Ascending aorta (tissue), 2 donors: ENCODE measurements around the gene FAM78B. TPM values are rescaled to one million over a fixed set of nuclear protein-coding genes. Genes with fewer than 3 reads are reported as not detected.

Experiments used
- DNase-seq, 2 donors: peaks; one replicate each; pipeline ENCODE4 v3.0.0-alpha.2; 2019; ENCODE audit warnings: low spot score in 2 of 2
- H3K27ac ChIP-seq, 2 donors: fragments of 200-600 bp; sonication (generic); one replicate each; pipeline ENCODE4 v1.5.1; 2016 to 2017; ENCODE audit warnings: mild to moderate bottlenecking in 1 of 2
- H3K27me3 ChIP-seq: fragments of 200-600 bp; sonication (generic); one replicate; pipeline ENCODE4 v1.5.1; 2017
- H3K36me3 ChIP-seq, 2 donors: fragments of 200-600 bp; sonication (generic); one replicate each; pipeline ENCODE4 v1.5.1; 2016
- H3K4me1 ChIP-seq, 2 donors: fragments of 200-600 bp; sonication (generic); one replicate each; pipeline ENCODE4 v1.5.1; 2016 to 2017; ENCODE audit warnings: mild to moderate bottlenecking in 1 of 2
- H3K4me3 ChIP-seq, 2 donors: fragments of 200-600 bp; sonication (generic); one replicate each; pipeline ENCODE4 v1.5.1; 2016 to 2017; ENCODE audit warnings: mild to moderate bottlenecking in 1 of 2
- H3K9me3 ChIP-seq, 2 donors: fragments of 200-600 bp; sonication (generic); one replicate each; pipeline ENCODE4 v1.5.1; 2016
- intact Hi-C: fragments of 100-400 bp; cut with DNase I; formaldehyde crosslinking; loops from one replicate; pipeline ENCODE4 v1.15.1; 2023
- total RNA-seq: library from RNA; depleted of rRNA; stranded (reverse); fragments of >200 nt; gene quantifications from one replicate; pipeline ENCODE4 v1.1.0, GENCODE V29; 2016
- TF ChIP-seq, protein P1 (sequence below), 3 experiments: fragments of 200-600 bp in 2 of 3; fragments of 450-650 bp in 1 of 3; sonication (generic) in 2 of 3; IDR thresholded peaks; one replicate each; pipeline ENCODE4 v1.5.1; 2016 to 2019; ENCODE audit warnings: antibody characterized with exemption in 3 of 3, mild to moderate bottlenecking in 1 of 3, moderate library complexity in 1 of 3

The FAM78B gene
- total RNA-seq, 1 donor from 2014 or later = not detected

DNA sequence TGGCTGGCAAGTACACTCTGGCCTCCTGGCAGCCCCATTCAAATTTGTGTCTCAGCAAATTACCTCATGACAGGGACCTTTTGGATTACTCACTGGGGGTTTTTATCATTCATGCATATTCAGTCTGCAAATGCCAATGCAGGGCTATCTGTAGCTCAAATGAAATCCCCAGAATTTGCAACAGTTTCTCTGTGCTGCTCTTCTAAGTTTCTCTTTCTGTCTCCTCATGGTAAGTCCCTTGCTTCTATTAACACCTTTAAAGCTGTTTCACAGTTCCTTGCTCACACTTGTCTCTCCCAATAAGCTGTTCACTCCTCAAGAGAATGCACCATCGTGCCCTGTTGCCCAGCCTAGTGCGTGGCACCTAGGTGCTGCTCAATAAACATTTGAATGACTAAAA, 3.3 kb upstream of the FAM78B start:
- H3K4me3 ChIP-seq = no peak overlapping the region
- no peaks in the 10 kb centered on the region for H3K27me3 ChIP-seq
- no peaks in the 10 kb centered on the region for H3K4me1 ChIP-seq
- intact Hi-C loops = no loop called here
- no peak for DNase-seq
- TF ChIP-seq, protein P1, sequence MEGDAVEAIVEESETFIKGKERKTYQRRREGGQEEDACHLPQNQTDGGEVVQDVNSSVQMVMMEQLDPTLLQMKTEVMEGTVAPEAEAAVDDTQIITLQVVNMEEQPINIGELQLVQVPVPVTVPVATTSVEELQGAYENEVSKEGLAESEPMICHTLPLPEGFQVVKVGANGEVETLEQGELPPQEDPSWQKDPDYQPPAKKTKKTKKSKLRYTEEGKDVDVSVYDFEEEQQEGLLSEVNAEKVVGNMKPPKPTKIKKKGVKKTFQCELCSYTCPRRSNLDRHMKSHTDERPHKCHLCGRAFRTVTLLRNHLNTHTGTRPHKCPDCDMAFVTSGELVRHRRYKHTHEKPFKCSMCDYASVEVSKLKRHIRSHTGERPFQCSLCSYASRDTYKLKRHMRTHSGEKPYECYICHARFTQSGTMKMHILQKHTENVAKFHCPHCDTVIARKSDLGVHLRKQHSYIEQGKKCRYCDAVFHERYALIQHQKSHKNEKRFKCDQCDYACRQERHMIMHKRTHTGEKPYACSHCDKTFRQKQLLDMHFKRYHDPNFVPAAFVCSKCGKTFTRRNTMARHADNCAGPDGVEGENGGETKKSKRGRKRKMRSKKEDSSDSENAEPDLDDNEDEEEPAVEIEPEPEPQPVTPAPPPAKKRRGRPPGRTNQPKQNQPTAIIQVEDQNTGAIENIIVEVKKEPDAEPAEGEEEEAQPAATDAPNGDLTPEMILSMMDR (IDR thresholded peaks at IDR 0.05) = no peak
- no peaks in the 10 kb centered on the region for H3K9me3 ChIP-seq
- H3K27ac ChIP-seq = no peak overlapping the region
- no peaks in the 10 kb centered on the region for H3K36me3 ChIP-seq

DNA sequence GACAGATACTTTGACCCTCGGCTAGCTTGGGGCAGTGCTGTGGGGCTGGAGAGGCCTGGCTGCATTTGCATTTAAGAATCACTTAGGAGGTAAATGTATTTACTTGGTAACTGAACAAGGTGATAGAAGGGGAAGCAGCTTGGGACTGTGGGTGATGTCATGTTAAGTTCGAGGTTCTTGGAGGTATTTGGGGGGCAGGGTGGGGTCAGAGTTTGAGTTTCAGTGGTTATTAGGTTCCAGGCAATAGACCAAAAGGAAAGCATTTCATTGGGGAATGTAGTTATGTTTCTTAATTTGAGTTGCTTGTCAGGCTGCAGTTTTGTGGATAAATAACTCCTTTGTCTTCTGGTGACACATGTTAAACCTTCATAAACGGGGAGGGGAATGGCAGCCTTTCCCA, 2.4 kb upstream of the FAM78B start:
- Histone ChIP-seq H3K27me3 (no peaks in the 10 kb centered on the region), H3K9me3 (no peaks in the 10 kb centered on the region), H3K4me3 (no peak overlapping the region), H3K36me3 (no peaks in the 10 kb centered on the region), H3K4me1 (no peaks in the 10 kb centered on the region), H3K27ac (no peak overlapping the region)
- TF ChIP-seq, protein P1 (IDR thresholded peaks at IDR 0.05) = no peak
- no peak for DNase-seq
- intact Hi-C loops = no loop called here

DNA sequence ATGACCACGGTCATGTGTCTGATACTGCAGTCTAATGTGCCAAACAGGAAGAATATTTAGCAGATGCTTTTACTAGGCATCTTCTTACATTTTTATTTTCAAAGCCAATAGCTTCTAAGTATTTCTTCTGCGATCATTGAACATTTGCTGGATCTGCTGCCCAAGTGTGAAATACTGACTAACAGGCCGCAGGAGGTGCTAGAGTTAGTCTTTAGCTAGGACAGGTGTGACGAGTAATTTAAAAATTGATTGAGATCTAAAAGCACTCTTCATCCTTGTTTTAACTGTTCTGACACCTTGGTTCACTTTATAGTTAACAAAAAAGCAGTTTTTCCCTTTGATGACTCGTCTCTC, 748 bp upstream of the FAM78B start:
- H3K27me3 ChIP-seq = no peaks in the 10 kb centered on the region
- H3K9me3 ChIP-seq = no peaks in the 10 kb centered on the region
- H3K27ac ChIP-seq = no peak overlapping the region
- TF ChIP-seq, protein P1 (IDR thresholded peaks at IDR 0.05) = no peak
- peak overlapping the region; percentile 81 to 91 for H3K4me3 ChIP-seq
- no peaks in the 10 kb centered on the region for H3K4me1 ChIP-seq
- no peaks in the 10 kb centered on the region for H3K36me3 ChIP-seq
- intact Hi-C loops = no loop called here
- no peak for DNase-seq

DNA sequence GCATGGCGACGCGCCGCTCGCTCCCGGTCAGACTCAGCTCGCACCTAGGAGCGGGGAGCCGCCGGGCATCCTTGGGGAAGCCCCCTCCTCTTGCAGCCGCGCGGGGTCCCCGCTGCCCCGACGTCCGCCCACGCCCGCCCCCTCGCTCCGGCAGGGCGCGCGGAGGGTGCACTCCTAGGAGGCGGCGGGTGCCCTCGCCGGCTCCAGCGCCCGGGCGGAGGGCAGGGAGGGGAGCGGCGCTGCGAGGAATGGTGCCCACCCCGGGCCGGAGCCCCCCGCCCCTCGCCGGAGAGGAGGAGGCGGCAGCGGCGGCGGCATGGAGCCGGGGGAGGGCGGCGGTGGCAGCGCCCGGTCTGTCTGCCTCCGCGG, 488 bp downstream of the FAM78B start:
- intact Hi-C loops = no loop called here
- Histone ChIP-seq H3K4me1 (no peaks in the 10 kb centered on the region), H3K36me3 (no peaks in the 10 kb centered on the region), H3K27ac (no peak overlapping the region), H3K4me3 (peak overlapping the region; percentile 81 to 91), H3K27me3 (no peaks in the 10 kb centered on the region), H3K9me3 (no peaks in the 10 kb centered on the region)
- no peak for DNase-seq
- TF ChIP-seq, protein P1 (IDR thresholded peaks at IDR 0.05) = no peak

DNA sequence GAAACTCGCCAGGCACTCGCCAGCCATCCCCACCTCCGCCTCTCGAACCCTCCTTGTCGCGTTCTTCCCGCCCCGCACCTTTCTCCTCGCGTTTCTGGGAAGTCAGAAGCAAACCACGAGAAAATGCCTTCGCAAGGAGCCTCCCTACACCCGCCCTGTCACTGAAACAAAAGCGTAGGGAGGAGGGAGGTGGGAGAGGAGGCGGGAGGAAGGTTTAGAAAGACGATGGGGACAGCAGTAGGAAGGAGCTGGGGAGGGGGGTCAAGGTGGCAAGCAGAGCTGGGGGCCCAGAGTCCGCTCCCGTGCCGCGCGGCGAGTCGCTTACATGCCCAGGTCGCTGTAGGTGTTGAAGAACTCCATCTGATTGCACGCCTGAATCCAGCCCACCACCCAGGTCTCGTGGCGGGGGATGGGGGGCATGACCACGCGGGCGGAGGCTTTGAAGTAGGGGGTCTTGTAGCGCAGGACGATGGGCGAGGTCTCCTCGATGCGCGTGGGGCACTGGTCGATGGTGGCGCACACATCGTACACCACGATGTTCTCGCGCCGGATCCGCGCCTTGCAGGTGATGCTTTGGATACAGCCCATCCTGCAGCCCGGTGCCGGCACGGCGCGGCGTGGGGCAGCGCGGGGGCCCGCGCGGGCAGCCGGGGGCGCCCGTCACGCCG, 1.0 kb downstream of the FAM78B start:
- DNase-seq = no peak
- intact Hi-C loops = no loop called here

More for the DNA sequence above, 1.0 kb downstream of the FAM78B start:
- Histone ChIP-seq H3K4me1 (no peaks in the 10 kb centered on the region), H3K27ac (no peak overlapping the region), H3K27me3 (no peaks in the 10 kb centered on the region), H3K4me3 (peak overlapping the region; percentile 81 to 91), H3K36me3 (no peaks in the 10 kb centered on the region), H3K9me3 (no peaks in the 10 kb centered on the region)
- TF ChIP-seq, protein P1 (IDR thresholded peaks at IDR 0.05) = no peak
